A549 (cell line): ENCODE data around the gene IRF4.

Experiments
- CHD2 ChIP-seq: fragments of 150-350 bp; IDR thresholded peaks from 2 replicates; pipeline ENCODE4 v1.6.1; 2014; ENCODE audit warnings: low read length; ENCODE audit not compliant: partially characterized antibody
- CTCF ChIP-seq: fragments of >200 bp; sonication (Bioruptor Twin); formaldehyde crosslinking; IDR thresholded peaks from 3 replicates; pipeline ENCODE4 v1.5.1; 2016
- E2F6 ChIP-seq: IDR thresholded peaks from 2 replicates; pipeline ENCODE4 v1.6.1; 2012; ENCODE audit warnings: low read depth, borderline replicate concordance
- ESRRA ChIP-seq: fragments of 150-350 bp; IDR thresholded peaks from 2 replicates; pipeline ENCODE4 v1.6.1; 2014; ENCODE audit warnings: mild to moderate bottlenecking, low read length, borderline replicate concordance
- FOXS1 ChIP-seq: fragments of 250-450 bp; sonication (Bioruptor Pico); IDR thresholded peaks from 2 replicates; pipeline ENCODE4 v1.5.0; 2020; ENCODE audit warnings: mild to moderate bottlenecking, moderate library complexity
- HMGXB4 ChIP-seq: fragments of 250-450 bp; sonication (Bioruptor Pico); IDR thresholded peaks from 2 replicates; pipeline ENCODE4 v1.5.0; 2021; ENCODE audit warnings: mild to moderate bottlenecking, moderate library complexity, borderline replicate concordance
- HOXB5 ChIP-seq: fragments of 250-450 bp; sonication (Bioruptor Pico); IDR thresholded peaks from 2 replicates; pipeline ENCODE4 v1.5.0; 2020; ENCODE audit warnings: mild to moderate bottlenecking, moderate library complexity
- KDM5A ChIP-seq: fragments of 200-600 bp; sonication (generic); IDR thresholded peaks from 2 replicates; pipeline ENCODE4 v1.6.1; 2016; ENCODE audit warnings: antibody characterized with exemption, mild to moderate bottlenecking
- MAX ChIP-seq: IDR thresholded peaks from 2 replicates; pipeline ENCODE4 v1.6.1; 2012
- POLR2A ChIP-seq: IDR thresholded peaks from 2 replicates; pipeline ENCODE4 v1.6.1; 2012; ENCODE audit warnings: mild to moderate bottlenecking, low read length

GRCh38 chr6:408148-408547 is 16.6 kb downstream of the IRF4 start:
- TF ChIP-seq HMGXB4 (no peak), POLR2A (no peak), HOXB5 (CRISPR knock-in tag) (no peak), KDM5A (no peak), CTCF (no peak), CHD2 (no peak), MAX (no peak), E2F6 (no peak), ESRRA (no peak), FOXS1 (CRISPR knock-in tag) (no peak)
